Activated B cell treated with CpG ODN at 0.5 μM for 24 hours (primary cell): ENCODE results near the gene RNU11. TPM values are rescaled to one million over a fixed set of nuclear protein-coding genes. Genes with fewer than 3 reads are reported as not detected.

Experiments used
- ATAC-seq: fragments of 200-7000 bp; cut with Tn5 transposase; one replicate; pipeline ENCODE4 v1.10.0; 2021; ENCODE audit warnings: low read depth, mild to moderate bottlenecking, moderate library complexity
- CTCF ChIA-PET: fragments of 350-600 bp; sonication (Branson Sonifier 250); formaldehyde crosslinking; loops from one replicate; lab custom pipeline; 2021; ENCODE audit warnings: antibody characterized with exemption; lab: Charles Lee
- POLR2A ChIA-PET: fragments of 350-600 bp; sonication (Branson Sonifier 250); formaldehyde crosslinking; loops from one replicate; lab custom pipeline; 2021; ENCODE audit warnings: antibody characterized with exemption; lab: Charles Lee
- DNase-seq: peaks from one replicate; pipeline ENCODE4 v3.0.0; 2022
- H3K27ac Mint-ChIP-seq: one replicate; pipeline ENCODE4 v1.8.0; 2020; ENCODE audit warnings: mixed read lengths
- H3K27me3 Mint-ChIP-seq: one replicate; pipeline ENCODE4 v1.8.0; 2021; ENCODE audit warnings: mixed read lengths
- H3K36me3 Mint-ChIP-seq: one replicate; pipeline ENCODE4 v1.8.0; 2021; ENCODE audit warnings: low read depth, mixed read lengths
- H3K4me1 Mint-ChIP-seq: one replicate; pipeline ENCODE4 v1.8.0; 2021; ENCODE audit warnings: mixed read lengths
- H3K4me3 Mint-ChIP-seq: one replicate; pipeline ENCODE4 v1.8.0; 2020; ENCODE audit warnings: mild to moderate bottlenecking, mixed read lengths
- H3K9me3 Mint-ChIP-seq: one replicate; pipeline ENCODE4 v1.8.0; 2020; ENCODE audit warnings: mixed read lengths
- CTCF ChIP-seq: fragments of 200-600 bp; IDR thresholded peaks from one replicate; pipeline ENCODE4 v1.8.0; 2022; ENCODE audit warnings: antibody characterized with exemption, mild to moderate bottlenecking
- intact Hi-C: fragments of 100-400 bp; cut with micrococcal nuclease; formaldehyde crosslinking; loops from one replicate; pipeline ENCODE4 v1.15.1; 2024
- total RNA-seq: library from RNA; stranded (reverse); gene quantifications from 2 replicates; pipeline ENCODE4 v1.2.3, GENCODE V29; 2022

Gene RNU11
- total RNA-seq, 1 donor from 2014 or later: not detected

DNA sequence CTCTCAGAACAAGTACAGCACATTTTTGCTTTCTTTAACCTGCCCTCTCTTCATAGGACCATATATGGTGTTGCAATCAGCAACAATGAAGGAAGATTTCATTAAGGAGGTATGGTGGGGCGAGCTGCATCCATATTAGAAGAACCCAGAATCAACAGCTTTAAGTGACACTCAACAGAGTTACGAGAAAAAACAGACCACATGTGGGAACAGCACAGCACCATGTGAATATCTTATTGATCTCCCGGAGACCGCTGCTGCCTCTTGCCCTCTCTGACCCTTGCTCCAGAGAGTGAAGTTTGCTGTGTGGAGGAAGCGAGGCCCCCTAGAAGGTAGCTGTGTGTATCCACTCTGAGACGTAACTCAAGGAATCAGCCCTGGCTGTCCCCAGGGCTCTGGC, 43.4 kb upstream of the RNU11 start:
- CTCF ChIA-PET: interaction anchor here (1.4 kb wide), 2 partner anchors 245 to 251 kb away, joined by 3 to 6 read pairs; no protein-coding TSS in a partner anchor
- TF ChIP-seq CTCF: no peak
- no peak overlapping the region for H3K4me3 Mint-ChIP-seq
- intact Hi-C loops: loop anchor here (5.0 kb wide), 1 partner anchor 358 kb away; no protein-coding TSS in a partner anchor
- H3K9me3 Mint-ChIP-seq: no peaks in the 10 kb centered on the region
- no peaks in the 10 kb centered on the region for H3K4me1 Mint-ChIP-seq
- no peak for DNase-seq
- POLR2A ChIA-PET: interaction anchor here (0.6 to 4.6 kb wide), 2 partner anchors 24 to 356 kb away, joined by 3 to 38 read pairs; no protein-coding TSS in a partner anchor
- peaks cover 51% of the 10 kb centered on the region for H3K36me3 Mint-ChIP-seq
- no peak for ATAC-seq
- H3K27ac Mint-ChIP-seq: no peak overlapping the region
- H3K27me3 Mint-ChIP-seq: no peaks in the 10 kb centered on the region

- Mint-ChIP-seq H3K4me3 (no peak overlapping the region), H3K4me1 (no peaks in the 10 kb centered on the region), H3K9me3 (no peaks in the 10 kb centered on the region), H3K27ac (no peak overlapping the region), H3K27me3 (no peaks in the 10 kb centered on the region), H3K36me3 (peaks cover 59% of the 10 kb centered on the region)
- CTCF ChIA-PET: no interaction called here
- intact Hi-C loops: no loop called here
- ATAC-seq: no peak
- TF ChIP-seq CTCF: no peak
- DNase-seq: no peak
- POLR2A ChIA-PET: interaction anchor here (0.7 kb wide), 1 partner anchor 270 kb away, joined by 4 read pairs; no protein-coding TSS in a partner anchor
Measured at GRCh38 chr1:28606771-28607170, 41.6 kb upstream of the RNU11 start.

- TF ChIP-seq CTCF: no peak
- Mint-ChIP-seq H3K4me1 (no peaks in the 10 kb centered on the region), H3K27ac (no peak overlapping the region), H3K9me3 (no peaks in the 10 kb centered on the region), H3K4me3 (no peak overlapping the region), H3K27me3 (no peaks in the 10 kb centered on the region), H3K36me3 (peaks cover 57% of the 10 kb centered on the region)
- intact Hi-C loops: no loop called here
- ATAC-seq (no peak), DNase-seq (no peak)
- POLR2A ChIA-PET: no interaction called here
- CTCF ChIA-PET: no interaction called here
Measured at GRCh38 chr1:28613175-28613574, 35.2 kb upstream of the RNU11 start.

DNA sequence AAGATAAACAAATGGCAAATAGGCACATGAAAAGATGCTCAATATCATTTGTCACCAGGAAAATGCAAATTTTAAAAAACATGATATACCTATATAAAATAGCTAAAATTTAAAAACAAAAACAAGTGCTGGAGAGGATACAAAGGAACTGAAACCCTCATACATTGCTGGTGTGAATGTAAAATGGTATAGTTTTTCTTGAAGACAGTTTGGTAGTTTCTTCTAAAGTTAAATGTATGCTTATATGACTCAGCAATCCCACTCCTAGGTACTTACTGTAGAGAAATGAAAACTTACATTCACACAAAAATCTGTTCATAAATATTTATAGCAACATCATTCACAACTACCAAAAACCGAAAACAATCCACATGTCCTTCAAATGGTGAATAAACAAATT, 16.7 kb upstream of the RNU11 start:
- ChIA-PET POLR2A (no interaction called here), CTCF (no interaction called here)
- peaks cover 10% of the 10 kb centered on the region for H3K36me3 Mint-ChIP-seq
- no peak overlapping the region for H3K4me3 Mint-ChIP-seq
- no peak for DNase-seq
- TF ChIP-seq CTCF: no peak
- H3K27me3 Mint-ChIP-seq: no peaks in the 10 kb centered on the region
- no peak for ATAC-seq
- no peak overlapping the region for H3K27ac Mint-ChIP-seq
- intact Hi-C loops: no loop called here
- H3K4me1 Mint-ChIP-seq: peaks cover 5% of the 10 kb centered on the region
- H3K9me3 Mint-ChIP-seq: no peaks in the 10 kb centered on the region

- Mint-ChIP-seq H3K9me3 (no peaks in the 10 kb centered on the region), H3K27me3 (no peaks in the 10 kb centered on the region), H3K4me3 (no peak overlapping the region), H3K4me1 (peaks cover 5% of the 10 kb centered on the region), H3K36me3 (peaks cover 14% of the 10 kb centered on the region), H3K27ac (no peak overlapping the region)
- no peak for DNase-seq
- POLR2A ChIA-PET: interaction anchor here (0.7 kb wide), 1 partner anchor 21 kb away, joined by 5 read pairs; no protein-coding TSS in a partner anchor
- TF ChIP-seq CTCF: no peak
- CTCF ChIA-PET: no interaction called here
- intact Hi-C loops: no loop called here
- no peak for ATAC-seq
Measured at GRCh38 chr1:28632560-28632959, 15.8 kb upstream of the RNU11 start.
